ENCODE results near the gene TSPAN9.

The TSPAN9 gene

GRCh38 chr12:3333991-3334391 lies 256.8 kb downstream of the TSPAN9 start:
- TF ChIP-seq CTCF (conservative IDR thresholded peaks at IDR 0.05; ENCODE audit: low read length), result no peak
- H3K4me3 ChIP-seq (ENCODE audit: low read length), result no peak overlapping the region
- DNase-seq (ENCODE audit: low read depth), result no peak

- no peak for TF ChIP-seq CTCF (conservative IDR thresholded peaks at IDR 0.05; ENCODE audit: low read length)
- no peak overlapping the region for H3K4me3 ChIP-seq (ENCODE audit: low read length)
- DNase-seq (ENCODE audit: low read depth), result no peak
Observed at GRCh38 chr12:3335078-3335487, 257.9 kb downstream of the TSPAN9 start.

Measured in AG10803 (cell line).